ENCODE data around the gene CTNNA1.

DNA sequence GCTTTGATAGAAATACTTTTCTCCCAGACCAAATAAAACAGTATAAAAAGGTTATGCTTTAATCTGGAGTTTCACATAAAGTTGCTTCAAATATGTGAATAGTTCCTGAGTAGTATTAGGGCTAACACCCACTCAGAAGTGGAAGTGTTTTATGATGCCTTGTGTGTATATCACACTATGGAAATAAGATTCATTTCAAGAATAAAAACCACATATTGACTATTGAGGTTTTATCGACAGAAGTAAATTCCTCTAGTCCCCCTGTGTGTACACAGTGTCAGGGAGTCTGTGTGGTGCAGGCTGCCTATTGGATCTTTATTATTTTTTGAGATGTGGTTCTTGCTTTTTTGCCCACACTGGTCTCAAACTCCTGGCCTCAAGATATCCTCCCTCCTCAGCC, 142.7 kb downstream of the CTNNA1 start:
- TF ChIP-seq CTCF (IDR thresholded peaks at IDR 0.05), result no peak
- no peak for TF ChIP-seq POLR2A (IDR thresholded peaks at IDR 0.05)

All from right lobe of liver (tissue), 4 donors.